Erythroblast (primary cell): ENCODE measurements around the gene GCK.
"Not testable (repeated sequence)": the region's sequence is repeated elsewhere in the genome, so short reads cannot be mapped to it uniquely, and the experiment has no call there.

ENCODE experiments used
- GATA1 ChIP-seq: IDR thresholded peaks from 2 replicates; pipeline ENCODE4 v1.6.1; 2011; ENCODE audit warnings: low read depth, mild to moderate bottlenecking, control low read depth, low read length, moderate library complexity
- POLR2A ChIP-seq: IDR thresholded peaks from 2 replicates; pipeline ENCODE4 v1.6.1; 2011; ENCODE audit warnings: mild to moderate bottlenecking, low read length

DNA sequence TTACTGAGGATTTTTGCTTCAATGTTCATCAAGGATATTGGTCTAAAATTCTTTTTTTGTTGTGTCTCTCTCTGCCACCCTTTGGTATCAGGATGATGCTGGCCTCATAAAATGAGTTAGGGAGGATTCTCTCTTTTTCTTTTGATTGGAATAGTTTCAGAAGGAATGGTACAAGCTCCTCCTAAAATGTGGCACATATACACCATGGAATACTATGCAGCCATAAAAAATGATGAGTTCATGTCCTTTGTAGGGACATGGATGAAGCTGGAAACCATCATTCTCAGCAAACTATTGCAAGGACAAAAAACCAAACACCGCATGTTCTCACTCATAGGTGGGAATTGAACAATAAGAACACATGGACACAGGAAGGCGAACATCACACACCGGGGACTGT lies 10.9 kb upstream of the GCK start:
- not testable (repeated sequence) for TF ChIP-seq POLR2A, GATA1
